ENCODE measurements around the gene CUX1. TPM values are rescaled to one million over a fixed set of nuclear protein-coding genes. Genes with fewer than 3 reads are reported as not detected.

The CUX1 gene
- total RNA-seq, 1 donor from 2014 or later: 50.6 TPM

DNA sequence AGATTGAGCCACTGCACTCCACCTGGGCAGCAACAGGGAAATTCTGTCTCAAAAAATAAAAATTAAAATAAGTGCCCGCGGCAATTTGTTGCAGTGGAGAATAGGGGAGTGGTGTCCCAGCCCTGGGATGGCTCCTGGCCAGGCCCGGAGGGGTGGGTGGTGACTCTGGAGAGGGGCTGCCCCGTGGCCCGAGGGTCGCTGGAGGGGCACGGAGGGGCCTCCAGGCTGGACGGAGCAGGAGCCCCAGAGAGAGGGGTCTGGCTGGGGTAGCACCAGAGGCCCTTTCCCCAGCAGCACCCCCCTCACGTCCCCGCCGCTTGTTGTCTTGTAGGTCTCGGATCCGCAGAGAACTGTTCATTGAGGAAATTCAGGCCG lies 430.6 kb downstream of the CUX1 start:
- Histone ChIP-seq H3K4me3 (ENCODE audit: insufficient read depth, low read depth, low read length) (no peak overlapping the region), H3K36me3 (ENCODE audit: insufficient read depth, low read length) (no peaks in the 10 kb centered on the region), H2AFZ (ENCODE audit: low read depth, low read length) (no peak overlapping the region), H3K27me3 (ENCODE audit: insufficient read depth, low read length) (no peaks in the 10 kb centered on the region), H3K9me3 (ENCODE audit: insufficient read depth, low read depth, low read length) (no peaks in the 10 kb centered on the region), H3K27ac (ENCODE audit: low read depth, low read length) (no peak overlapping the region), H3K79me2 (ENCODE audit: insufficient read depth, low read length) (no peaks in the 10 kb centered on the region), H3K4me1 (ENCODE audit: insufficient read depth, low read length) (no peaks in the 10 kb centered on the region), H4K20me1 (ENCODE audit: insufficient read depth, low read length) (peaks cover 4% of the 10 kb centered on the region), H3K4me2 (ENCODE audit: low read length) (no peak overlapping the region), H3K9ac (ENCODE audit: low read length) (no peak overlapping the region)
- H3K4me1 Mint-ChIP-seq (ENCODE audit: low read depth, unreplicated experiment): no peaks in the 10 kb centered on the region
- FAIRE-seq: no peak
- peaks cover 14% of the 10 kb centered on the region for H3K36me3 Mint-ChIP-seq (ENCODE audit: low read depth, unreplicated experiment)
- H3K9me3 Mint-ChIP-seq (ENCODE audit: unreplicated experiment): no peaks in the 10 kb centered on the region
- no peaks in the 10 kb centered on the region for H3K27me3 Mint-ChIP-seq (ENCODE audit: low read depth, unreplicated experiment)
- no peak for DNase-seq (ENCODE audit: low read depth)
- TF ChIP-seq CTCF (IDR thresholded peaks at IDR 0.05; ENCODE audit: insufficient read depth, low read depth, low read length): no peak
- TF ChIP-seq EZH2 (IDR thresholded peaks at IDR 0.05; ENCODE audit: insufficient read depth, low read length): no peak
- no peak overlapping the region for H3K4me3 Mint-ChIP-seq (ENCODE audit: unreplicated experiment)
- H3K27ac Mint-ChIP-seq (ENCODE audit: unreplicated experiment): no peak overlapping the region

DNA sequence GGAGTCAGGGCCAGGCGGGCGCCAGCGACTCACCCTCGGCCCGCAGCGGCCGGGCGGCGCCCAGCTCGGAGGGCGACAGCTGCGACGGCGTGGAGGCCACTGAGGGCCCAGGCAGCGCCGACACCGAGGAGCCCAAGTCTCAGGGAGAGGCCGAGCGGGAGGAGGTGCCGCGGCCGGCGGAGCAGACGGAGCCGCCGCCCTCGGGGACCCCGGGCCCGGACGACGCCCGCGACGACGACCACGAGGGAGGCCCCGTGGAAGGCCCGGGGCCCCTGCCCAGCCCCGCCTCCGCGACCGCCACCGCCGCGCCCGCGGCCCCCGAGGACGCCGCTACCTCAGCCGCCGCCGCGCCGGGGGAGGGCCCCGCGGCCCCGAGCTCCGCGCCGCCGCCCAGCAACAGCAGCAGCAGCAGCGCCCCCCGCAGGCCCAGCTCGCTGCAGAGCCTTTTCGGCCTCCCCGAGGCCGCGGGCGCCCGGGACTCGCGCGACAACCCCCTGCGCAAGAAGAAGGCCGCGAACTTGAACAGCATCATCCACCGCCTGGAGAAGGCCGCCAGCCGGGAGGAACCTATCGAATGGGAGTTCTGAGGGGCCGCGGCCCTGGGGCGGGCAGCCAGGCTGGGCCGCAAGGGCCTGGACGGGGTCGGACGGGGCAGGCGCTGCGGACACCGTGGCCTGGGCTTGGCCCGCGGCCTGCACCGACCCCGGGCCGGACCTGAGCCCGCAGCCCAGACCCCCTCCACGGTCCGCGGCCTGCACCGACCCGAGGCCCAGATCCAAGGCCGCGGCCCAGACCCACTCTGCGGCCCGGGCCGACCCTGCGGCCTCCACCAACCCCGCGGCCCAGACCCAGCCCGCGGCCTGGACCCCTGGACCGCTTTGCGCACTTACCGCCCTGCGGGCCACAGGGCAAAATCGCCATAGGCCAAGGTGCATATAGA lies 431.3 kb downstream of the CUX1 start:
- Mint-ChIP-seq H3K27me3 (ENCODE audit: low read depth, unreplicated experiment) (no peaks in the 10 kb centered on the region), H3K36me3 (ENCODE audit: low read depth, unreplicated experiment) (peaks cover 12% of the 10 kb centered on the region), H3K4me1 (ENCODE audit: low read depth, unreplicated experiment) (no peaks in the 10 kb centered on the region), H3K27ac (ENCODE audit: unreplicated experiment) (no peak overlapping the region), H3K9me3 (ENCODE audit: unreplicated experiment) (no peaks in the 10 kb centered on the region), H3K4me3 (ENCODE audit: unreplicated experiment) (no peak overlapping the region)
- H3K9me3 ChIP-seq (ENCODE audit: insufficient read depth, low read depth, low read length): no peaks in the 10 kb centered on the region
- H2AFZ ChIP-seq (ENCODE audit: low read depth, low read length): no peak overlapping the region
- H4K20me1 ChIP-seq (ENCODE audit: insufficient read depth, low read length): peaks cover 4% of the 10 kb centered on the region
- TF ChIP-seq CTCF (IDR thresholded peaks at IDR 0.05; ENCODE audit: insufficient read depth, low read depth, low read length): no peak
- no peak for TF ChIP-seq EZH2 (IDR thresholded peaks at IDR 0.05; ENCODE audit: insufficient read depth, low read length)
- no peak overlapping the region for H3K4me2 ChIP-seq (ENCODE audit: low read length)
- no peaks in the 10 kb centered on the region for H3K36me3 ChIP-seq (ENCODE audit: insufficient read depth, low read length)
- no peak overlapping the region for H3K9ac ChIP-seq (ENCODE audit: low read length)
- no peak overlapping the region for H3K4me3 ChIP-seq (ENCODE audit: insufficient read depth, low read depth, low read length)
- H3K27me3 ChIP-seq (ENCODE audit: insufficient read depth, low read length): no peaks in the 10 kb centered on the region
- no peak for FAIRE-seq
- no peaks in the 10 kb centered on the region for H3K4me1 ChIP-seq (ENCODE audit: insufficient read depth, low read length)
- DNase-seq (ENCODE audit: low read depth): no peak
- H3K27ac ChIP-seq (ENCODE audit: low read depth, low read length): no peak overlapping the region
- H3K79me2 ChIP-seq (ENCODE audit: insufficient read depth, low read length): no peaks in the 10 kb centered on the region

Data from astrocyte (in vitro differentiated cells and primary cell).